ENCODE data around the gene MACROD2. TPM values are rescaled to one million over a fixed set of nuclear protein-coding genes. Genes with fewer than 3 reads are reported as not detected.

The MACROD2 gene
- total RNA-seq, 1 donor from 2014 or later = 1.6 TPM

- TF ChIP-seq CTCF (IDR thresholded peaks at IDR 0.05; ENCODE audit: insufficient read depth, low read length, severe bottlenecking) = no peak
- FAIRE-seq = no peak
- Histone ChIP-seq H3K27me3 (ENCODE audit: control insufficient read depth, insufficient read depth, low read length) (no peaks in the 10 kb centered on the region), H3K4me3 (ENCODE audit: low read depth, low read length) (no peak overlapping the region), H3K36me3 (ENCODE audit: control insufficient read depth, insufficient read depth, low read length) (no peaks in the 10 kb centered on the region)
- DNase-seq (ENCODE audit: low read depth) = no peak
Measured at GRCh38 chr20:14915356-14915755, 920.0 kb downstream of the MACROD2 start.

GRCh38 chr20:14916360-14916920, 921.1 kb downstream of the MACROD2 start:
- H3K4me3 ChIP-seq (ENCODE audit: low read depth, low read length) = no peak overlapping the region
- DNase-seq (ENCODE audit: low read depth) = no peak
- TF ChIP-seq CTCF (IDR thresholded peaks at IDR 0.05; ENCODE audit: insufficient read depth, low read length, severe bottlenecking) = no peak
- H3K27me3 ChIP-seq (ENCODE audit: control insufficient read depth, insufficient read depth, low read length) = no peaks in the 10 kb centered on the region
- FAIRE-seq = no peak
- no peaks in the 10 kb centered on the region for H3K36me3 ChIP-seq (ENCODE audit: control insufficient read depth, insufficient read depth, low read length)

- FAIRE-seq = no peak
- no peak for DNase-seq (ENCODE audit: low read depth)
- Histone ChIP-seq H3K27me3 (ENCODE audit: control insufficient read depth, insufficient read depth, low read length) (no peaks in the 10 kb centered on the region), H3K4me3 (ENCODE audit: low read depth, low read length) (no peak overlapping the region), H3K36me3 (ENCODE audit: control insufficient read depth, insufficient read depth, low read length) (no peaks in the 10 kb centered on the region)
- TF ChIP-seq CTCF (IDR thresholded peaks at IDR 0.05; ENCODE audit: insufficient read depth, low read length, severe bottlenecking) = no peak
Measured at GRCh38 chr20:14918281-14918680, 923.0 kb downstream of the MACROD2 start.

- no peak for DNase-seq (ENCODE audit: low read depth)
- no peak for FAIRE-seq
- Histone ChIP-seq H3K27me3 (ENCODE audit: control insufficient read depth, insufficient read depth, low read length) (no peaks in the 10 kb centered on the region), H3K36me3 (ENCODE audit: control insufficient read depth, insufficient read depth, low read length) (no peaks in the 10 kb centered on the region), H3K4me3 (ENCODE audit: low read depth, low read length) (no peak overlapping the region)
- TF ChIP-seq CTCF (IDR thresholded peaks at IDR 0.05; ENCODE audit: insufficient read depth, low read length, severe bottlenecking) = no peak
Measured at GRCh38 chr20:14918976-14919375, 923.7 kb downstream of the MACROD2 start.

GRCh38 chr20:14919501-14920081, 924.3 kb downstream of the MACROD2 start:
- no peak for TF ChIP-seq CTCF (IDR thresholded peaks at IDR 0.05; ENCODE audit: insufficient read depth, low read length, severe bottlenecking)
- Histone ChIP-seq H3K36me3 (ENCODE audit: control insufficient read depth, insufficient read depth, low read length) (no peaks in the 10 kb centered on the region), H3K27me3 (ENCODE audit: control insufficient read depth, insufficient read depth, low read length) (no peaks in the 10 kb centered on the region), H3K4me3 (ENCODE audit: low read depth, low read length) (no peak overlapping the region)
- DNase-seq (ENCODE audit: low read depth) (peak; percentile 86), FAIRE-seq (no peak)

GRCh38 chr20:14921513-14921912, 926.2 kb downstream of the MACROD2 start:
- Histone ChIP-seq H3K27me3 (ENCODE audit: control insufficient read depth, insufficient read depth, low read length) (no peaks in the 10 kb centered on the region), H3K36me3 (ENCODE audit: control insufficient read depth, insufficient read depth, low read length) (no peaks in the 10 kb centered on the region), H3K4me3 (ENCODE audit: low read depth, low read length) (no peak overlapping the region)
- FAIRE-seq (no peak), DNase-seq (ENCODE audit: low read depth) (peak; percentile 74)
- TF ChIP-seq CTCF (IDR thresholded peaks at IDR 0.05; ENCODE audit: insufficient read depth, low read length, severe bottlenecking) = no peak

Measured in bronchial epithelial cell (primary cell).